MCF 10A (cell line): ENCODE data around the gene ALOX15B. TPM values are rescaled to one million over a fixed set of nuclear protein-coding genes. Genes with fewer than 3 reads are reported as not detected.

ENCODE experiments used
- BruUV-seq: library from RNA; stranded (reverse); fragments of 400-500 nt; replicated peaks from 2 replicates; lab custom pipeline; 2021; lab: Mats Ljungman, UMichigan
- CTCF ChIA-PET: fragments of 300-600 bp; sonication (Branson Sonifier 250); formaldehyde crosslinking; extraction: SDS; loops from one replicate; lab custom pipeline; 2021; ENCODE audit warnings: antibody characterized with exemption, inconsistent platforms; lab: Yijun Ruan, JAX
- POLR2A ChIA-PET: fragments of 300-600, 350-650 bp; sonication (Branson Sonifier 250); formaldehyde crosslinking; extraction: SDS; loops from one replicate; lab custom pipeline; 2020; ENCODE audit warnings: antibody characterized with exemption, inconsistent platforms; lab: Yijun Ruan, JAX
- DNase-seq: peaks from one replicate; pipeline ENCODE4 v3.0.0-alpha.2; 2018; ENCODE audit not compliant: unreplicated experiment
- H3K27ac Mint-ChIP-seq: one replicate; pipeline ENCODE4 v1.8.0; 2022; ENCODE audit warnings: mild to moderate bottlenecking, low read depth, mixed read lengths; ENCODE audit not compliant: unreplicated experiment
- H3K27me3 Mint-ChIP-seq: one replicate; pipeline ENCODE4 v1.8.0; 2022; ENCODE audit warnings: mixed read lengths; ENCODE audit not compliant: insufficient read depth, unreplicated experiment
- H3K36me3 Mint-ChIP-seq: one replicate; pipeline ENCODE4 v1.8.0; 2022; ENCODE audit warnings: mild to moderate bottlenecking, moderate library complexity, mixed read lengths; ENCODE audit not compliant: insufficient read depth, unreplicated experiment
- H3K4me1 Mint-ChIP-seq: one replicate; pipeline ENCODE4 v1.8.0; 2022; ENCODE audit warnings: mixed read lengths; ENCODE audit not compliant: insufficient read depth, unreplicated experiment
- H3K4me3 Mint-ChIP-seq: one replicate; pipeline ENCODE4 v1.8.0; 2022; ENCODE audit warnings: mild to moderate bottlenecking, moderate library complexity, mixed read lengths; ENCODE audit not compliant: unreplicated experiment
- H3K9me3 Mint-ChIP-seq: one replicate; pipeline ENCODE4 v1.8.0; 2022; ENCODE audit warnings: mixed read lengths; ENCODE audit not compliant: unreplicated experiment
- CTCF ChIP-seq: fragments of 200-600 bp; IDR thresholded peaks from one replicate; pipeline ENCODE4 v1.8.0; 2022; ENCODE audit warnings: antibody characterized with exemption, mild to moderate bottlenecking; ENCODE audit not compliant: unreplicated experiment
- intact Hi-C: fragments of 100-400 bp; cut with micrococcal nuclease; formaldehyde crosslinking; loops from 2 replicates; pipeline ENCODE4 v1.14.1; 2022
- total RNA-seq: library from RNA; stranded (reverse); gene quantifications from 2 replicates; pipeline ENCODE4 v1.2.3, GENCODE V29; 2022

The ALOX15B gene
- total RNA-seq, 1 experiment from 2014 or later = 27.6 TPM

- intact Hi-C loops = loop anchor here (5.0 kb wide), 1 partner anchor 220 kb away; no protein-coding TSS in a partner anchor
- Mint-ChIP-seq H3K36me3 (peaks cover 4% of the 10 kb centered on the region), H3K4me3 (no peak overlapping the region), H3K4me1 (peaks cover 10% of the 10 kb centered on the region), H3K27ac (no peak overlapping the region), H3K27me3 (no peaks in the 10 kb centered on the region), H3K9me3 (no peaks in the 10 kb centered on the region)
- no peak for DNase-seq
- ChIA-PET CTCF (interaction anchor here (0.5 to 6.2 kb wide), 6 partner anchors 11 to 217 kb away, joined by 3 to 44 read pairs (median 13); partner anchors contain the start of gene ALOXE3), POLR2A (no interaction called here)
- no TSS peak for BruUV-seq
- no peak for TF ChIP-seq CTCF
These were observed 43.4 kb downstream of the ALOX15B start for GRCh38 chr17:8082292-8082691.

- intact Hi-C loops = loop anchor here (5.0 kb wide), 1 partner anchor 218 kb away; no protein-coding TSS in a partner anchor
- CTCF ChIA-PET = interaction anchor here (0.9 to 6.2 kb wide), 13 partner anchors 9 to 101 kb away, joined by 3 to 44 read pairs (median 5); partner anchors contain the start of genes ALOXE3 and HES7
- DNase-seq = peak; percentile 46
- no peaks in the 10 kb centered on the region for H3K9me3 Mint-ChIP-seq
- POLR2A ChIA-PET = interaction anchor here (1.8 kb wide), 1 partner anchor 35 kb away, joined by 6 read pairs; no protein-coding TSS in a partner anchor
- H3K27ac Mint-ChIP-seq = no peak overlapping the region
- no peak for TF ChIP-seq CTCF
- no peak overlapping the region for H3K4me3 Mint-ChIP-seq
- peaks cover 9% of the 10 kb centered on the region for H3K27me3 Mint-ChIP-seq
- peaks cover 4% of the 10 kb centered on the region for H3K36me3 Mint-ChIP-seq
- peaks cover 12% of the 10 kb centered on the region for H3K4me1 Mint-ChIP-seq
- no TSS peak for BruUV-seq
These were observed 45.4 kb downstream of the ALOX15B start for GRCh38 chr17:8084250-8084649.

GRCh38 chr17:8087075-8087951, 48.5 kb downstream of the ALOX15B start, which contains the start of gene ALOX12B:
Gene ALOX12B, minus strand, starts transcription at chr17:8087716. Its CDS starts 274 bp downstream, at chr17:8087442.
- Mint-ChIP-seq H3K9me3 (no peaks in the 10 kb centered on the region), H3K4me1 (peaks cover 12% of the 10 kb centered on the region), H3K4me3 (no peak within 1 kb of the TSS), H3K27ac (peak within 1 kb of the TSS; percentile 7), H3K27me3 (peaks cover 13% of the 10 kb centered on the region), H3K36me3 (peaks cover 4% of the 10 kb centered on the region)
- no peak for DNase-seq
- POLR2A ChIA-PET = interaction anchor here (0.6 to 1.9 kb wide), 6 partner anchors 13 to 362 kb away, joined by 3 to 5 read pairs (median 3); partner anchors contain the start of gene NAA38
- intact Hi-C loops = no loop called here
- CTCF ChIA-PET = interaction anchor here (0.5 to 10.0 kb wide), 10 partner anchors 8 to 799 kb away, joined by 3 to 233 read pairs (median 5); partner anchors contain the start of gene ALOXE3
- TF ChIP-seq CTCF = no peak
- no TSS peak for BruUV-seq

GRCh38 chr17:8087952-8088230, 49.0 kb downstream of the ALOX15B start:
- no TSS peak for BruUV-seq
- POLR2A ChIA-PET = interaction anchor here (0.6 to 1.9 kb wide), 7 partner anchors 14 to 362 kb away, joined by 3 to 5 read pairs (median 3); partner anchors contain the start of gene NAA38
- Mint-ChIP-seq H3K4me3 (no peak overlapping the region), H3K9me3 (no peaks in the 10 kb centered on the region), H3K4me1 (peaks cover 12% of the 10 kb centered on the region), H3K27me3 (peaks cover 13% of the 10 kb centered on the region), H3K27ac (no peak overlapping the region), H3K36me3 (peaks cover 4% of the 10 kb centered on the region)
- TF ChIP-seq CTCF = no peak
- CTCF ChIA-PET = interaction anchor here (0.5 to 10.0 kb wide), 7 partner anchors 9 to 800 kb away, joined by 3 to 233 read pairs (median 6); partner anchors contain the start of gene ALOXE3
- no peak for DNase-seq
- intact Hi-C loops = no loop called here
